Activated T-helper 1 cell treated with anti-CD3 and anti-CD28 coated beads, Interleukin-12 subunit alpha, Interleukin-12 subunit beta, Interleukin-2, Interleukin-4 antibody, amounts not matched to agents 30 ng/mL and 10 ng/mL and 1 ng/mL, durations not matched to agents 14 hours and 24 hours and 36 hours (primary cell): ENCODE measurements around the gene HAUS8. TPM values are rescaled to one million over a fixed set of nuclear protein-coding genes. Genes with fewer than 3 reads are reported as not detected.
A peak's percentile ranks its signal among the peaks of the same experiment; 100 is the strongest.
"Not testable (repeated sequence)": the region's sequence is repeated elsewhere in the genome, so short reads cannot be mapped to it uniquely, and the experiment has no call there.

Experiments used
- DNase-seq: peaks from one replicate; pipeline ENCODE4 v3.0.0; 2021; ENCODE audit warnings: low spot score
- H3K27ac Mint-ChIP-seq: one replicate; pipeline ENCODE4 v1.8.0; 2021; ENCODE audit warnings: mild to moderate bottlenecking, mixed read lengths
- H3K27me3 Mint-ChIP-seq: one replicate; pipeline ENCODE4 v1.8.0; 2022; ENCODE audit warnings: mild to moderate bottlenecking, moderate library complexity, mixed read lengths; ENCODE audit not compliant: insufficient read depth
- H3K36me3 Mint-ChIP-seq: one replicate; pipeline ENCODE4 v1.8.0; 2021; ENCODE audit warnings: low read depth, mixed read lengths
- H3K4me1 Mint-ChIP-seq: one replicate; pipeline ENCODE4 v1.8.0; 2021; ENCODE audit warnings: low read depth, mixed read lengths
- H3K4me3 Mint-ChIP-seq: one replicate; pipeline ENCODE4 v1.8.0; 2021; ENCODE audit warnings: mild to moderate bottlenecking, moderate library complexity, mixed read lengths
- H3K9me3 Mint-ChIP-seq: one replicate; pipeline ENCODE4 v1.8.0; 2021; ENCODE audit warnings: mixed read lengths
- intact Hi-C: fragments of 100-400 bp; cut with micrococcal nuclease; formaldehyde crosslinking; loops from one replicate; pipeline ENCODE4 v1.15.1; 2024
- total RNA-seq: library from RNA; stranded (reverse); gene quantifications from 2 replicates; pipeline ENCODE4 v1.2.3, GENCODE V29; 2022

Gene HAUS8
- total RNA-seq, 1 donor from 2014 or later = 32.8 TPM

DNA sequence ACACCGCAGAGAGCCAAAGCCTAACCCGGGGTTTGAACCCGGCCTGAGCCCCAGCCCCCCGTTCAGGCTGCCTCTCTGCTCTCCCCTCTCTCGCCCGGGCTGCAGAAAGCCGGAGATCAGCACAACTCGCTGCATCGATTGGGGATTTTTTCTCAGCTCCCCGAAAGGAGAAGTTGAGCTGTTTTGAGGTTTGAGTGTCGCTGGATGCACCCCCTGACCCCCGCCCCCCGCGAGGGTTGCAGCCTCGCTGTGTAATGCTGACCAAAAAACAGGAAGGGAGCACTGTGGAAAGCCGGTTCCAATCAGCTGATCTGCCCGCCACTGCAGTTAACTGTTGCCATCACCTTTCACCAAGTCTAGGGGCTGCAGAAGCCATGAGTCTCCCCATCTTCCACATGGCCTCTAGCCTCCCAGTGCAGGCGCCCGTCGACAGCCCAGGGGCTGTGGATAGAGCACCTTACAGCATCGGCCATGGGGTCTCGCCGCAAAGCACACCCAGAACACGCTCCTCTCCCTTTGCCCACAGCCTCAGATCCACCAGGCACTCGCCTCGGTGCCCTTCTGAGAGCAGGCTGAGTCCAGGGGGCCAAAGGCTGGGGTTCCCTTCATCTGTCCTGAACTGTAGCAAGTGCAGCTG lies 34.8 kb upstream of the HAUS8 start:
- Mint-ChIP-seq H3K4me1 (peaks cover 18% of the 10 kb centered on the region), H3K9me3 (no peaks in the 10 kb centered on the region), H3K4me3 (peak overlapping the region; percentile 15), H3K27ac (peak overlapping the region; percentile 27), H3K36me3 (peaks cover 26% of the 10 kb centered on the region), H3K27me3 (no peaks in the 10 kb centered on the region)
- DNase-seq = peak; percentile 6
- intact Hi-C loops = loop anchor here (2.0 kb wide), 1 partner anchor 15 kb away; no protein-coding TSS in a partner anchor

GRCh38 chr19:17109300-17109699 lies 34.0 kb upstream of the HAUS8 start:
- peaks cover 28% of the 10 kb centered on the region for H3K36me3 Mint-ChIP-seq
- H3K4me3 Mint-ChIP-seq = peak overlapping the region; percentile 15
- intact Hi-C loops = no loop called here
- no peak for DNase-seq
- H3K9me3 Mint-ChIP-seq = no peaks in the 10 kb centered on the region
- peaks cover 18% of the 10 kb centered on the region for H3K4me1 Mint-ChIP-seq
- H3K27ac Mint-ChIP-seq = peak overlapping the region; percentile 27
- H3K27me3 Mint-ChIP-seq = no peaks in the 10 kb centered on the region

- Mint-ChIP-seq H3K27me3 (no peaks in the 10 kb centered on the region), H3K4me3 (no peak overlapping the region), H3K9me3 (no peaks in the 10 kb centered on the region), H3K27ac (no peak overlapping the region), H3K36me3 (peaks cover 29% of the 10 kb centered on the region), H3K4me1 (peaks cover 19% of the 10 kb centered on the region)
- DNase-seq = no peak
- intact Hi-C loops = no loop called here
Measured at GRCh38 chr19:17108453-17108784, 33.2 kb upstream of the HAUS8 start.

DNA sequence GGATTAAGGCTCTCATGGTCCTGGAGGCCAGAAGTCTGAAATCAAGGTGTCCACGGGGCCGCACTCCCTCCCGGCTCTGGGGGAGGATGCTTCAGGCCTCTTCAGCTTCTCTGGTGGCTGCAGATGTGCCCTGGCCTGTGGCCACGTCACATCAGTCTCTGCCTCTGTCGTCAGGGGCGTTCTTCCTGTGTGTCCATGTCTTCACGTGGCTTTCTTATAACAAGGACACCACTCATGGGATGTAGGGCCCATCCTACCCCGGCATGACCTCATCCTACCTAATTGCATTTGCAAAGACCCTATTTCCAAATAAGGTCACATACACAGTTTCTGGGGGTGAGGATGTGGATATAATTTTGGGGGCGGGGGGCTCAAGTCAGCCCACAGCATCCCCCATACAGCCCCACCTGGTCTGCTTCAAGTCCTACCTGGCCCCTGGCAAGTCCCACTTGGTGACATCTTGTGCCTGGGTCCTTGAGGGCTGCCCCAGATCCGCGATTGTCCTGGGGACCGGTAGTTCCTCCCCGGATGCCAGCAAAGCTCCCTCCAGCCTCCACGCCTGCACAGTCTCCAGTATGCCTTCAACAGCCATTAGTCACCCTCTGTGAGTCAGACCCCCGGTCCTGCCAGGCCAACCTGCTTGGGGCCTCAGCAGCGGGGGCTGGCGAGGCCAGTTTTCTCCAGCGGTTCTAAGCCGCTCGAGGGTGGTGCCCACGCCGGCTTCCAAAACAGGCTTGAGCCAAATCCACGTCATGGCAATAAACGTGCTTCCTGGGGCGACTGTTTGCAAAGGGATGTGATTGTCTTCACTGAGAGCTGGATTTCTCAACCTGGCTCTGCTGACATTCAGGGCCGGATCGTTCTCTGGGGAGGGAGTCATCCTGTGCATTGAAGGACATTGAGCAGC lies 32.5 kb upstream of the HAUS8 start:
- Mint-ChIP-seq H3K9me3 (no peaks in the 10 kb centered on the region), H3K27ac (no peak overlapping the region), H3K27me3 (no peaks in the 10 kb centered on the region), H3K36me3 (peaks cover 33% of the 10 kb centered on the region), H3K4me3 (no peak overlapping the region), H3K4me1 (peaks cover 25% of the 10 kb centered on the region)
- DNase-seq = no peak
- intact Hi-C loops = no loop called here

DNA sequence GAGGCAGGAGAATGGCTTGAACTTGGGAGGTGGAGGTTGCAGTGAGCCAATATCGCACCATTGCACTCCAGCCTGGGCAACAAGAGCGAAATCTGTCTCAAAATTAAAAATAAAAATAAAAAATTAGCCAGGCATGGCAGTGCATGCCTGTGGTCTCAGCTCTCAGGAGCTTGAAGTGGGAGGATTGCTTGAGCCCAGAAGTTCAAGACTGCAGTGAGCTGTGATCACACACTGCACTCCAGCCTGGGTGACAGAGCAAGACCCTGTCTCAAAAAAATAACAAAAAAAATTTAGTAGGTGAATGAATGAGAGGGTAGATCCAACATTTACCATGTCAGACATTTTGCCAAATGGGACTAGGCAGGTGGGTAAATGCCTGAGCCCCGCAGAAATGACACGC lies 31.7 kb upstream of the HAUS8 start:
- H3K27ac Mint-ChIP-seq, H3K9me3 Mint-ChIP-seq, intact Hi-C loops, H3K27me3 Mint-ChIP-seq, H3K4me3 Mint-ChIP-seq, DNase-seq: not testable (repeated sequence)
- H3K4me1 Mint-ChIP-seq = peaks cover 25% of the 10 kb centered on the region
- H3K36me3 Mint-ChIP-seq = peaks cover 36% of the 10 kb centered on the region

GRCh38 chr19:17105556-17105955 lies 30.3 kb upstream of the HAUS8 start:
- intact Hi-C loops = no loop called here
- Mint-ChIP-seq H3K36me3 (peaks cover 41% of the 10 kb centered on the region), H3K4me1 (peaks cover 25% of the 10 kb centered on the region), H3K4me3 (no peak overlapping the region), H3K27me3 (no peaks in the 10 kb centered on the region), H3K9me3 (no peaks in the 10 kb centered on the region), H3K27ac (no peak overlapping the region)
- DNase-seq = no peak

DNA sequence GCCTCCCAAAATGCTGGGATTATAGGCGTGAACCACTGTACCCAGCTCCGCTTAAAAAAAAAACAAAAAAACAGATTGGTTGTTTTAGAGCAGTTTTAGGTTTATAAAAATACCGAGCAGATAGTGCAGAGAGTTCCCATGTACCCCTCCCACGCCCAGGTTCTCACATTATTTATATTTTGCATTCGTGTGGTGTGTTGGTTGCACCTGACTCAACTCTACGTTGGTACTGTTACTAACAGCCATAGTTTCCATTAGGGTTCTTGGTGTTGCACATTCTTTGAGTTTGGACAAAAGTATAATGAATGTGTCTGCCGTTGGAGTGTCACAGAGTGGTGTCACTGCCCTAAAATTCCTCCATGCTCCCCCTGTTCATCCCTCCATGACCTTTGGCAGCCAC lies 29.4 kb upstream of the HAUS8 start:
- peaks cover 40% of the 10 kb centered on the region for H3K36me3 Mint-ChIP-seq
- no peak for DNase-seq
- intact Hi-C loops = no loop called here
- peak overlapping the region; percentile 70 for H3K27ac Mint-ChIP-seq
- no peaks in the 10 kb centered on the region for H3K9me3 Mint-ChIP-seq
- H3K4me1 Mint-ChIP-seq = peaks cover 19% of the 10 kb centered on the region
- no peaks in the 10 kb centered on the region for H3K27me3 Mint-ChIP-seq
- H3K4me3 Mint-ChIP-seq = no peak overlapping the region

DNA sequence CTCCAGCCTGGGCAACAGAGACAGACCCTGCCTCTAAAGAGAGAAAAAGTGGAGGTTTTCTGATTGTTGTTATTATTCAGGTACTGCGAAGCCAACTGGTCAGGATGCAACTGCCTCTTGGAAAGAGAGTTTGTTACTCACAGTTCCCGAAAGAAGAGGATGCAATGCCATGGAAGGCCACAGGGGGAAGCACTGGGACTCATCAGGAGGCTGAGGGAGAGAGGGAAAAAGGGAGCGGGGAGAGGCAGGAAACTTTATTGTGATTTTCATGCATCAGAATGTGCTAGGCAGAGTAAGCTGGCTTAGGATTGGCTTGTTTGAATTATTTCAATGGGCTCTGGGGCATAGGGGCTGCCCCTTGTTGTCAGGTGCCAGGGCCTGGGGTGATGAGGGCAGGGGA lies 27.9 kb upstream of the HAUS8 start:
- Mint-ChIP-seq H3K36me3 (peaks cover 38% of the 10 kb centered on the region), H3K27ac (no peak overlapping the region), H3K27me3 (no peaks in the 10 kb centered on the region), H3K4me1 (peaks cover 14% of the 10 kb centered on the region), H3K9me3 (no peaks in the 10 kb centered on the region), H3K4me3 (no peak overlapping the region)
- intact Hi-C loops = no loop called here
- DNase-seq = no peak

DNA sequence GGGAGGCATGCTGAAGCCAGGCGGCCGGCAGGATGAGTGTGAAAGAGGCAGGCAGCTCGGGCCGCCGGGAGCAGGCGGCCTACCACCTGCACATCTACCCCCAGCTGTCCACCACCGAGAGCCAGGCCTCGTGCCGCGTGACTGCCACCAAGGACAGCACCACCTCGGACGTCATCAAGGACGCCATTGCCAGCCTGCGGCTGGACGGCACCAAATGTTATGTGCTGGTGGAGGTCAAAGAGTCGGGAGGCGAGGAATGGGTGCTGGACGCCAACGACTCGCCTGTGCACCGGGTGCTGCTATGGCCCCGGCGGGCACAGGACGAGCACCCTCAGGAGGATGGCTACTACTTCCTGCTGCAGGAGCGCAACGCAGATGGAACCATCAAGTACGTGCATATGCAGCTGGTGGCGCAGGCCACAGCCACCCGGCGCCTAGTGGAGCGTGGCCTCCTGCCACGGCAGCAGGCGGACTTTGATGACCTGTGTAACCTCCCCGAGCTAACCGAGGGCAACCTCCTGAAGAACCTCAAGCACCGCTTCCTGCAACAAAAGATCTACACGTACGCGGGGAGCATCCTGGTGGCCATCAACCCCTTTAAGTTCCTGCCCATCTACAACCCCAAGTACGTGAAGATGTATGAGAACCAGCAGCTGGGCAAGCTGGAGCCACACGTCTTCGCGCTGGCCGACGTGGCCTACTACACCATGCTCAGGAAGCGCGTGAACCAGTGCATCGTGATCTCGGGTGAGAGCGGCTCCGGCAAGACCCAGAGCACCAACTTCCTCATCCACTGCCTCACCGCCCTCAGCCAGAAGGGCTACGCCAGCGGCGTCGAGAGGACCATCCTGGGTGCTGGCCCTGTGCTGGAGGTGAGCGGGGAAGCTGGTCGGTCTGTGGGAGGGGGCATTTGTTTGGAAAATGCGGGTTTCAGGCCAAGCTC lies 26.7 kb upstream of the HAUS8 start:
- Mint-ChIP-seq H3K9me3 (no peaks in the 10 kb centered on the region), H3K4me3 (no peak overlapping the region), H3K4me1 (peaks cover 14% of the 10 kb centered on the region), H3K36me3 (peaks cover 37% of the 10 kb centered on the region), H3K27ac (no peak overlapping the region), H3K27me3 (no peaks in the 10 kb centered on the region)
- no peak for DNase-seq
- intact Hi-C loops = no loop called here

DNA sequence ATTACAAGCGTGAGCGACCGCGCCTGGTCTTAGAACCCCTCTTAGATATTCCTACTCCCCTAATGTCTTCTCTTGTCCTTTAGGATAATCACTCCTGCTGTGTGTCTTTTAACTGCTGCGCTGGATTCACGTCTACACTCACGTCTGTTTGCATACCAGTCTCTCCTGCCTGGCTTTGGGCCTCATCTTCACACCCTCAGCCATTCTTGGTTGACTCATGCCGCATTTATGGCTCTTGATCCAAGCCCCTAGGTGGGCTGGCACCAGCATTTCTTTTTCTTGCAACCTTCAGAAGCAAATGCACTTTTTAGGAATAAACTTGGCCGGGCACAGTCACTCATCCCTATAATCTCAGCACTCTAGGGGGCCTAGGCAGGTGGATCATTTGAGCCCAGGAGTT lies 23.1 kb upstream of the HAUS8 start:
- Mint-ChIP-seq H3K27me3 (no peaks in the 10 kb centered on the region), H3K4me1 (peaks cover 16% of the 10 kb centered on the region), H3K36me3 (peaks cover 29% of the 10 kb centered on the region), H3K4me3 (no peak overlapping the region), H3K27ac (no peak overlapping the region), H3K9me3 (no peaks in the 10 kb centered on the region)
- no peak for DNase-seq
- intact Hi-C loops = no loop called here

DNA sequence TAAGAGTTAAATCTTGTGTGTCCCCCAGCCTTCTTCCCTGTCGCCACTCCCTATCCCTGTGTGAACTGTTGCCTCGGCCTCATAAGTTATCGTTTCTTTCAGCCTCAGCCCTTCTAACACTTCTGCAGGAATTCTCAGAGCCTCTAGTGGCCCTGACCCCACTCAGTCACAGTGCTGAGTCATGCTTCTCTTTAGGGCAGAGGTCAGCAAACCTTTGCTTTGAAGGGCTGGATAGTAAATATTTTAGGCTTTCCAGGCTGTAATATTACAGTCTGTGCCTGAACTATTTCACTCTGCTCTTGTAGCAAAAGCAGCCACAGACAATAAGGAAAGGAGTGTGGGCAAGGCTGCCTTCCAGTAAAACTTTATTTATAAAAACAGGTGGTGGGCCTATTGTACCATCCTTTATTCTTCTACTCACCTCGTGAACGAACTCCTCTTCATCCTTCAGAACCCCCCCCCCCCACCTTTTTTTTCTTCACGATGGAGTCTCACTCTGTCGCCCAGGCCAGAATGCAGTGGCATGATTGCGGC lies 22.4 kb upstream of the HAUS8 start:
- H3K9me3 Mint-ChIP-seq = no peaks in the 10 kb centered on the region
- intact Hi-C loops = no loop called here
- peaks cover 23% of the 10 kb centered on the region for H3K36me3 Mint-ChIP-seq
- no peak for DNase-seq
- H3K27ac Mint-ChIP-seq = no peak overlapping the region
- no peak overlapping the region for H3K4me3 Mint-ChIP-seq
- peaks cover 12% of the 10 kb centered on the region for H3K4me1 Mint-ChIP-seq
- no peaks in the 10 kb centered on the region for H3K27me3 Mint-ChIP-seq

- no peaks in the 10 kb centered on the region for H3K27me3 Mint-ChIP-seq
- H3K4me3 Mint-ChIP-seq = no peak overlapping the region
- no peaks in the 10 kb centered on the region for H3K9me3 Mint-ChIP-seq
- H3K36me3 Mint-ChIP-seq = peaks cover 6% of the 10 kb centered on the region
- peaks cover 11% of the 10 kb centered on the region for H3K4me1 Mint-ChIP-seq
- intact Hi-C loops = no loop called here
- DNase-seq = no peak
- H3K27ac Mint-ChIP-seq = peak overlapping the region; percentile 34
Measured at GRCh38 chr19:17095141-17095919, 20.1 kb upstream of the HAUS8 start.
